Stimulated activated CD8-positive, alpha-beta memory T cell treated with anti-CD3 and anti-CD28 coated beads, Interleukin-4, amount 100 ng/mL, for 4 hours (primary cell): ENCODE results near the gene MATCAP1.

ENCODE experiments used
- DNase-seq, 2 donors: peaks; one replicate each; pipeline ENCODE4 v3.0.0-alpha.2; 2020; ENCODE audit warnings: low read depth in 2 of 2, low spot score in 1 of 2

MATCAP1 gene

DNA sequence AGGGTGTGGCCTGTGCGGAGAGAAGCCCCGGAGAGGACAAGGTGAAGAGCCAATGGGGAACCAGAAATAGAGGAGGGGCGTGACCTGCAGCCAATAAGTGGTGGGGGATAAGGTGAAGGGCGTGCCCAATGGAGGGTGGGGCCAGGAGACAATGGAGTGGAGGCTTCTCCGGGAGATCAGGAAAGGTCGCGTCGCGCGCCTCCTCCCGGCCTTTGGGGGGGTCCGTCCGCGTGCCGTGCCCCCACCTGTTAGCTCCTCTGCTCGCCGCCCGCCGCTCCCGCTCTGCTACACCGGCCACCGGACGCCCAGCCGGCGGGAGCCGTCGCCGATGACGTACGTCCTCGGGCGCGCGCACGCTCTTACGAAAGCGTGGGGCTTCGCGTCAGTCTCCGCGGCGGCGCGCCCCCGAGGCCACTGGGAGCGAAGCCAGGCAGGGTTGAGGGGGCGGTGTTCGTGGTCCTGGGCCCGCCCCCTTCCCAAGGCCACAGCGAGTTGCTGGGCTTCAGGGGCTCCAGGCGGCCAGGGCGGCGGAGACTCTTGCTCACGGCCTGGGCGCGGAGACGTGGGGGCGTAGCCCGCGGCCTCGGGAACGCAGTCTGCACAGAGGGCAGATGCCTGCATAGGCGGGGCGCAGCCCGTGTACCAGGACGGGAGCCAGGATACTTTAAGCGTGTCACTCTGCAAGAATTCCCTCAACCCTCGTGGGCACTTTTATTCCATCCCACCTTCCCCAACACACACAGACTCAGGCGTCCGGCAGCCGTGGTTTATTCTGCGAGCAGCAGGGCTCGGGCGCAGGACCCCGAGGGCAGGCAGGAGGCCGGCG is at the start of gene MATCAP1:
Gene MATCAP1 (minus strand): TSS at position 337 of the 826 bp plus-strand sequence. CDS start 3,353 bp downstream, outside the sequence.
- peak; percentile 82 to 86 for DNase-seq

DNA sequence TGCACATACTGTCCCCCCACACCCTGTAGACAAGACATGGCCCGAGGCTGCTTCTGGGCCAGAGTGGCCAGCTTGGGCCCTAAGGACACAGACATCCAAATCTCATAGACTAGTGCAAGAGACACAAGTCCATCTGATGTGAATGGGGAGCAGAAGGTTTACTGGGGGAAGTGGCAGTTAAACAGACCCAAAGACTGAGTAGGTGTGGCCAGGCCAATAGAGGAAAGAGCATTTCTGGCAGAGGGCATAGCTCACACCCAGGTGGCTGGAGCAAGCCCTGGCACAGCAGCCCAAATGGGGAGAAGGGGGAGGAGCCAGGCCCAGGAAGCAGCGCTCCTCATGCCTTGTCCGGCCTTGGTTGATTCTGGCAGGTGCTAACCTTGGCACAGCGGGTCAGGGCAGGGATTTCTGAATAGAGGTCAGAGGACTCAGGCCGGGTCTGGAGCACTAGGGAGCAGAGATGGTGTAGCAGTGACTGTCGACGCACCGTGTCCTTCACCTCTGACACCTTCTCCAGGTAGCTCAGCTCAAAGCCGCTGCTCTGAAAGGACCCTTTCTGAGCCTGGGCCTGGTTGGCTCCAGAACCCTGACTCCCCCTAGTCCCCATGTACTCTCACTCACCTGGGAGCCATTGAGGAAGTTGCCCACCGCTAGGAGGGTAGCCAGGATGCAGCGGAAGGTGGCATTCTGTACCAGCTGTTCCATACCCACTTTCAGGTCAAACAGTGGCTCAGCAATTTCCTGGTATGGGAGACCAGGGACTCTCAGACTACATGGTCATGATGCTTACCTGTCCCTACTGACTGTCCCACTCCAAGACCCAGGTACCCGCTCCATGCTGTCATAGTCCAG is 47.3 kb upstream of the MATCAP1 start:
- DNase-seq: no peak

DNA sequence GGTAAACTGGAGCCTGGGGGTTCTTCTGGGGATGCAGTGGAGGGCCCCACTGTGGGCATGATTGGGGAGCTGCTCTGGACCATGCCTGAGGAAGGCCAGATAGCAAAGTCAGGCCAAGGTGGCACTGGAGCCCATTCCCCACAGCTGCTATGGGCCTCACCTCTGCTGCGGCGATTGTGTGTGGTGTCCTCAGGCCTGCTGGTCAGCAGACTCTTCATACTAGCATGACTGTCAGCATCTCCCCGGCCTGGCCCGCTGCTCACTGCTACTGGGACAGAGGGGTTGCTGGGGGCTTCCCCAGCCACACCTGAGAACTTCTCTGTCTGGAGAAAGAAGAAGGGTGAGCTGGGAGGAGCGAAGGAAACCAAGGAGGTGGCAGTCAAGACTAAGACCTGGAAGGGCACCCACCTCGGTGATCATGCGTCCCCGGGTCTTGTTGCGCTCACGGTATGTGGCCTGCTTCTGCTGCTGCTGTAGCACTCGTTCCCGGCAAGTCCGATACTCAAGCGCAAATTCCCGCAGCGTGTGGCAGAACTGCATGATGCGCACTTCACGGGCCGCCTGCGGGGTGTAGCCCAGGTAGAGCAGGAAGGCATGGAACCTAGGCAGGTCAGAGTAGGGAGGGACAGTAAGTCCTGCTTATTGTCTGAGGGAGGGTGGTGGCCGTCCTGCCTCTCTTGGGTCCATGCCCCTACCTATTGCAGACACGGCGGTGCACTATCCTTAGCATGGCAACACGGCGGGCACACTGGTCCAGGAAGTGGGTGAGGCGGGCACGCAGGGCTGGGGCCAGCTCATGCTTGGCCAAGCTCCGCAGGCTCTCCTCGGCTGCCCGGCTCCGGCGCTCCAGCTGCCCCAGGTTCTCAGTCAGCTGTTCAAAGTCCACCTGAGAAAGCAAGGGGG is 46.4 kb upstream of the MATCAP1 start:
- DNase-seq: no peak

DNA sequence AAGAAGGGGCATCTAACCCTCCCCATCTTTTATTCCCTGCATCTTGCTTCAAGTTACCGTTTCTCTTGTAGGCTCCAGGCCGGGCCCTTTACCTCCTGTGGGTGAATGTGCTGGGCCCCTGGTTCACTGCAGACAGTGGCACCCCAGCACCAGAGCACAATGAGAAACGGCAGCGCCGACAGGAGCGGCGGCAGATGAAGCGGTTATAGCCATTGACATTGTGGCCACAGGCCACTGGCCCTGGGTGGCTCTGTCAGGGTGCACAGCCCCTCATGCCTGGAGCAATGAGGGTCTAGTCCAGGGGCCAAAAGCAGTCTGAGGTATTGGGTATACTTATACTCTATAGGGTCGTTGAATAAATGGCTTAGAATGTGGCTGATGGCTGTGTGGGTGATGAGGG is 45.1 kb upstream of the MATCAP1 start:
- no peak for DNase-seq

DNA sequence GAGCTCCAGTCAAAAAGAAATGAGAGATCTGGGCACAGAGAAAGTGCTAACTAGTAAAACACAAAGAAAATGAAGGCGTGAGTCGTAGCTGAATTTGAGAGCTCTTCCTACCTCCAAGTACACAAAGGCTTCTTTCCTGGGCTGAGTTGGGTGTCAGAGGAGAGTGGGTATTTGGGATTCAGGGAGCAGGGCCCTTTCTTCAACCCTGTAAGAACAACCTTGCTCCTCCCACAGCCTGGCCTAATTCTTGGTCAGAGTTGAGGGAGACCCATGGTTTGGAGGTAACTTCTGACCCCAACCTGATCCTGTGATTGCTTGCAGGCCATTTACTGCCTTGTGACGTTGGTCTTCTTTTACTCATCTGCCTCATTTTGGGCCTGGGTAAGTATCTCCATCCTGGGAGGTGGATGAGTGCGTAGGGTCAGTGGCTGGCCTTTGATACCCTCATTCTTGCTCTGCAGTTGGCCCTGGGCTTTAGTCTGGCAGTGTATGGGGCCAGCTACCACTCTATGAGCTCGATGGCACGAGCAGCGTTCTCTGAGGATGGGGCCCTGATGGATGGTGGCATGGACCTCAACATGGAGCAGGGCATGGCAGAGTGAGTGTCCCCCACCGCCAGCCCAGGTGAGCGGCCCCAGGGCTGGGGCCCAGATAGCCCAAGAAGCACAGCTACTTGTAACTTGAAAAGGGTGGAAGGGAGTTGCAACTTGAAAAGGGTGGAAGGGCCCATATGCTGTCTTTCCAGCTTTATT is 44.4 kb upstream of the MATCAP1 start:
- no peak for DNase-seq

DNA sequence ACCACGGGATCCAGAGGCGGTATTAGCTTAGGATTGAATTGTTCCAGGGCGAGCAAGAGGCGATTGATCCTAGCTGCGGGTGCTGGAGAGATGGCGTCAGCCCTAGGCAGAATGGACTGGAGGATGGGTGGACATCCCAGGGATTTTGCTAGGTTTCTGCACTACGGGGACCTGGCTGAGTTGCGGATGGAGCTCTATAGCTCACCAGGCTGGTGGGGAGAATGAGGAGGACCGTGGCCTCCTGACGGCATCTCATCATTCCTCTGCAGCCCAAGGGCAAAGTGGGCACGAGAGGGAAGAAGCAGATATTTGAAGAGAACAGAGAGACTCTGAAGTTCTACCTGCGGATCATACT is 43.8 kb upstream of the MATCAP1 start:
- DNase-seq: no peak

DNA sequence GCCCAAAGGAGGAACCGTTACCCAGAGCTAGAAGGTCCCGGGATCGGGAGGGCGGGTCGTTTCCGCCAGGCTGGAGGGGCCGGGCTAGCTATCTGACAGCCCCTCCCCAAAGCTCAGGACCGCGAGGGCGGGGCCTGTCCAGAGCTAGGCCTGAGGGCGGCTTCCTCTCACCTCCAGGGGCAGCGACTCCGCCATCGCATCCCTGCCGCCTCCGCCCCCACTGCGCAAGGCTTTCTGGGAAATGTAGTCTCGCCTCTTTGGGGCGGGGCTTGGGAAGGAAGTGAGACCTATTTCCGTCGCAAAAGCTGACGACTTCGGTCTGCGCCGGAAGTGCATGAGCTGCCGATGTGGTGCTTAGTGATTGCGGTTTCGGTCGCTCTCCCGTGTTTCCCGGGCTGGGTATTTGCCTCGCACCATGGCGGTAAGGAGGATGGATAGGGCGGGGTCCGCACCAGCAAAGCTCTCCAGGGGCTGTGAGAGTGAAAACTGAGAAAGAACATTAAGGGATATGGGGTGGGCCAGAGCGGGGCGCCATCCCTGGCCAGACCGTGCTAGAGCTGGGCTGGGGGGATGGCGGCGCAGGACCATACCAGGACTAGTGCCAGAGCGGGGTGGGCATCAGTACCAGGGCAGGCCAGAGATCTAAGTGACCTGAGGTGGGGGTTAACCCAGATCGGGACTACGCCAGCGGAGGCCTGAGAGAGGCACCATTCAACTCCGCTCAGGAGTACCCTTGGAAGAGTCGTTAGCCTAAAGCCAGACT is 43.2 kb upstream of the MATCAP1 start, which contains the start of gene TMEM208:
Gene TMEM208 (plus strand): TSS at position 327 of the 763 bp plus-strand sequence. CDS start 89 bp downstream, at position 416.
- DNase-seq: peak; percentile 95 to 98

DNA sequence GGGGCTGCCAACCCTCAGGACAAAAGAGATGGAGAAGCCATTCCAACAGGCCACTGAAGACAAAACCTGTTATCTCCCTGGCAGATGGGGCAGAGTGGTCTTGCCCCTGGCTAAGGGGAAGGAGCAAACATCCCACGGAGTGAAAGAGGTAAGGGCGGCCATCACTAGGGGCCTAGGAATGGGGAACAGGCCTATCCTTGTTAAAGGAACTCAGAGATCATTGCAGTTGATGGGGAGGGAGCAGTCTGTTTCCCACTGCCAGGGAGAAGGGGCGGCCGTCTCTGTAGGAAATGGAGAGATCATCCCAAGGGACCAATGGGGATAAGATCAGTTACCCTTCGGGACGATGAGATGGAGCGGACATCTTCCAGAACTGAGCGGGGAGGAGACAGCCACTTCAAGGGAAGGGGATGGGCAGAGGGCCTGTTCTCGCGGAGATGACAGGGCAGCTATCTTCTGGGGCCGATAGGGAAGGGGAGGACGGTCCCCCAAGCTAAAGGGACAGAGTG is 42.6 kb upstream of the MATCAP1 start:
- DNase-seq: no peak

DNA sequence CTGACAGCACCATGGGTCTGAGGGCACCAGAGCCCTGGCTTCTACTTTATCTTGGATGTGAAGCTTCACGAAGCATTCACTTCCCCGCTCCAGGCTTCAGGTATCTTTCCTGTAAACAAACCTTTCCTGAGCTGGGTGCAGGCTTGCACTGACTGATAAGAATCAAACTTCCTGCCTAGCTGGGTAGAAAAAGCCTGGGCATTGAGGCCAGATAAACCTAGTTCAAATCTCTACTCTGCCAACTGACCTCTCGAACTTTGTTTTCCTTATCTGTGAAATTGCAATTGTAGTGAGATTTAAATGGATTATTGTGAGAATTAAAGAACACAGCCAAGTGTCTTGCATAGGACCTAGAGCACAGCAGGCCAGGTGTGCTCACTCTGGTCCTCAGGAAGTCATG is 40.2 kb upstream of the MATCAP1 start:
- no peak for DNase-seq

DNA sequence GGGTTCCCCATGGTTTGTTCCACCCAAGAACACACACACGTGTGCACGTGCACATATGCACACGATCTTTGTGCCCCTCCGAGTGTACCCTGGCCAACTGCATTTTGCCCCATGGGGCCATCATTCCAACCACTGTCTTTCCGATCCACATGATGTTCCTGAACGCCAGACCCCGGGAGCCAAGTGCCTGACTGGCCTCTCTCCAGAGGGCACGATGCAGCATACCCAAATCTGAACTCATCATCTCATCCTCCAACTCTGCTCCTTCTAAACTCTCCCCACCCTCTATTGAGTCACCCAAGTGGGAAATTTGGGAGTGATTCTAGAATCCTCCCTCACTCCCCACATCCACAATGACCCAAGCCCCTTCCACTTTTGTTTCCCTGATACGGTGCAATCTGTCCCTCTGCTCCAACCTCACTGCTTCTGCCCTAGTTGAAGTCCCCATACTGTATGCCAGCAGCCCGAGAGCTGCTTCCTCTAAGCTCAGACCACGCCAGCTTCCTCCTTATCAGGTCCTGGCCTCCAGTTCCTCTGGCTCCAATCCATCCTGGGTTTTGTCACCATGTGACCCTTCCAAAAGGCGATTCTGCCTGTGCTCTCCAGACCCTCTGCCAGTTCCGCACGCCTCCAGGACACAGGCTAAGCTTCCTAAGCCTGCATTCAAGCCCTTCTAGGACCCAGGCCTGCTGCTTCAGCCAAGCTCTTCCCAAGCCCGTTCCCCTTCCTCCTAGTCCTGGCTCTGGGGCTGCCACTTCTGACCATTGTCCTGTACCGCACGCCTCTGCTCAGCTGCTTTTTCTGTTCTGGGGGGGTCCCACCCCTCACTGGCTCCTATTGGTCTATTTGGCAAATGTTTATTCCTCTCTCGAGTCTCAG is 33.1 kb upstream of the MATCAP1 start:
- no peak for DNase-seq

DNA sequence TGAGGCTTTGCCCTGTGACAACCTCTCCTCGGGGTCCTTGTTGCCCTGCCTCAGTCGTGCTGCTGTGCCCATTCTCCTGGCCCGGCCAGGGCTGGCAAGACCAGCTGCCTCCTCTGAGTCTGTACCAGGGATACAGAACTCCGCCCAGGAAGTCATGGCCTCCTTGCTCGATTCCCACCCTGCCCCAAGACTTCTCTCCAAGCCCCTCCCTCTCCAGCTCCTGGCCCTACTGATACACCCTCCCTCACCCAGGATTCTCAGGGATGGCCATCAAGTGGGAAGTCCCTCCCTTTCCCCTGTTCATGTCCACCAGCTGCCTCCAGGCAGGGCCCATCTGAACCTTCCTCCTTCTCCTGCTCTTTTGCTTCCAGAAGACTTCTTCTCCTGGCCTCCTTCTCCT is 31.9 kb upstream of the MATCAP1 start:
- no peak for DNase-seq

DNA sequence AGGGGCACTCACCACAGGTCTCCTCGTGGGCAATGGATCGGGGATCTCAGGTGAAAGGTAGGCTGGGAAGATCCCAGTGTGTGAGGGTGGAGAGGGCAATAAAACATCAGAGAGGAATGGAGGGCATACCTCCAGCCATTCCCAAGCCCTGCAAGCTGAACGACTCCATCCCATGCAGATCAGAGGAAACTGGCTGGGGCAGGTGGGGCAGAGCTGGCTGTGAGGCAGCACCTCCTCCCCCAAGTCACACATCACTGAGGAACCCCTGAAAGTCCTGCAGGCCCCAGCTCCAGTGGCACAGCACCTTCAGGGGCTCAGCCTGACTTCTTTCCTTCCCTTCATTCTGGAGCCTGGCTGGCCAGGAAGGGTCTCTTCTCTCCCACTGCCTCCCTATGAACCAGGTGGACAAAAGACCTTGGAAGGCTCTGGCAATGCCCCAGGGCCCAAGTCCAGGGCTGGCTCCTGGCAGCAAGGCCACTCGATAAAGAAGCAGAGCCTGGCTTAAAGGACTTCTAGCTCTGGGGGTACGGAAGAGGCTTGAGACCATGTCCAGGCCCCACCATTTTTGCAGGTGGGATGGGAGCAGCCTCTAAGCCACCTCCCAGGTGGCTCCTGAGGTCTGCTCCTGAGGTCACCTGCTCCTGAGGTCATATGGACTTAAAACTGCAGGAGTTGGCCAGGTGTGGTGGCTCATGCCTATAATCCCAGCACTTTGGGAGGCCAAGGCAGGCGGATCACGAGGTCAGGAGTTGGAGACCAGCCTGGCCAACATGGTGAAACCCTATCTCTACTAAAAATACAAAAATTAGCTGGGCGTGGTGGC is 29.6 kb upstream of the MATCAP1 start:
- no peak for DNase-seq

DNA sequence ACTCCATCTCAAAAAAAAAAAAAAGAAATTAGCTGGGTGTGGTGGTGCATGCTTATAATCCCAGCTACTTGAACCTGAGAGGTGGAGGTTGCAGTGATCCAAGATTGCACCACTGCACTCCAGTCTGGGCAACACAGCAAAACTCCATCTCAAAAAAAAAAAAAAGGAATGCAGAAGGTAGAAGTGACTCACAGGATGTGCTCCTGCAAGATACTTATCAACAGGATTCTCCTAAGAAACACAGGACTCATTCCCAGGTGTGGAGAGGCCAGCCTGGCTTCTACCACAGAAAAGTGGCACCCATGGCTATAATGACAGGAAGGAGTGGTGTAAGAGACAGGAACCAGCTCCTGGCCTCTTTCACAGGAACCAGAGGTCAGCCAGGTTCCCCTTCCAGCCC is 29.0 kb upstream of the MATCAP1 start:
- no peak for DNase-seq

DNA sequence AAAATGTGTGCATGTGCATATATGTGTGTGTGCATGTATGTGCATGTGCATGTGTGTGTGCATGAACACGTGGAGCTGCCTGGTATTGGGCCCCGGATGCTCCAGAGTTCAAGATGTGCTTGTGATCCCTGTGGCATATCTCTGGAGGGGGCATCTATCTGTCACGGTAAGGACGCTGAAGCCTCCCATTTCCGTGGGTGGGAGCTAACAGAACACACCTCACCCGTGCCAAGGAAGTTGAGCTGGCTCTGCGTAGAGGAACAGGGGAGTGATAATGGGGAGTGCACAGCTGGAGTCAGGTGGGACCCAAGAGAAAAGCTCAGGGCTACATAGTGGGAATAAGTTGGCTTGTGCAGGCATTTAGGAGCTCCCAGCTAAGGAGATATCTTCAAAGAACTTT is 27.9 kb upstream of the MATCAP1 start:
- DNase-seq: no peak

DNA sequence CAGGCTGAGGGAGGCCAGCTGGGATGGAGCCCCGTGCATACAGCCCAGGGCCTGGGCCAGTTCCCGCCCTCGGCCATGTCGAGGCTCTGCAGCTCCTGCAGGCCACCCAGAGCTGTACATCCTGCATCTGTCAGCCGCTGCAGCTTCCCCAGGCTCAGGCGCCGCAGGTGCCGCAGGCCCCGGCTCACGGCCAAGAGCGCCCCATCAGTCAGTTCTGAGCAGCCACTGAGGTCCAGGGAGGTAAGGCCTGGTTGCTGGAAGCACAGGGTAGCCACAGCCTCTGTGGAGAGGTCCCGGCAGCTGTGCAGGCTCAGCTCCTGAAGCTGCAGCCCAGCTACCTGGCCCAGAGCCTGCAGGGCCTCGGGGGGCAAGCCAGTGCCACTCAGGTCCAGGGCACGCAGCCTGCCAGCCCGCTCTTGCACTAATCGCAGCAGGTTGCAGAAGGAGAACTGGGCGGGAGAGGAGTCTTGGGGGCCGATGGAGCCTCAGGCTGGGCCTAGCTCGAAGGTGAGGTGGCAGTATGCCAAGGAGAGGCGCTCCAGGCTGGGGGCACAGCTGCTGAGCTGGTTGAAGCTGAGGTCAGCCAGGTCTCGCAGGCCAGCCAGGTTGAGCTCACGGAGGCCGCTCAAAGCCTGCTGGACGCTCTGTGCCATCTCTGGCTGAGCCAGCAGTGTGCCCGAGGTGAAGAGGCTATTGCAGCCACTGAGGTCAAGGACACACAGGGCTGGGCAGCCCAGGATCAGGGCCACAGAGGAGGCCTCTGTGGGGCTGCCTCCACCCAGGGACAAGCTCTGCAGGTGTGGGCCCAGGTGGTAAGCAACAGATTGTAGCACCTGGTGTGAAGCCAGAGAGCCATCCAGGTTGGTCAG is 26.5 kb upstream of the MATCAP1 start:
- no peak for DNase-seq

DNA sequence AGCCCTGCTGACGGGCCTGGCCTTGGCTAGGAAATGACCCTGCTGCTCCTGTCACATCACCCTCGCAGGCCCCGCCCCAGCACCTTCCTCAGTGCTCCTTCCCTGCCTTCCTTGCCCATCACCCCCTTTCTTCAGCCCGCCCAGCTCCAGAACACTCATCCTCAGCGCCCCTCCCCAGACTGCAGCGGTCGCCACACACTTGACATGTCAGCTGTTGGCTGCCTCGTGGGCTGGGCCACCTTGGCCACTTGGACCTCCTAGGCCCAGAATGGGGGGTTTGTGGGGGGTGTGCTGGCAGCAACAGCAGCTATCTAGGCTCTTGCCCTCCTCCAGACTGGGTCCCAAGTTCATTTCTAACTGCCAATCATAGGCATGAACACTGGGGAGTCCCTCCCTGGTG is 25.8 kb upstream of the MATCAP1 start:
- no peak for DNase-seq
